ENCODE data around the gene ESPL1.

ESPL1 gene

DNA sequence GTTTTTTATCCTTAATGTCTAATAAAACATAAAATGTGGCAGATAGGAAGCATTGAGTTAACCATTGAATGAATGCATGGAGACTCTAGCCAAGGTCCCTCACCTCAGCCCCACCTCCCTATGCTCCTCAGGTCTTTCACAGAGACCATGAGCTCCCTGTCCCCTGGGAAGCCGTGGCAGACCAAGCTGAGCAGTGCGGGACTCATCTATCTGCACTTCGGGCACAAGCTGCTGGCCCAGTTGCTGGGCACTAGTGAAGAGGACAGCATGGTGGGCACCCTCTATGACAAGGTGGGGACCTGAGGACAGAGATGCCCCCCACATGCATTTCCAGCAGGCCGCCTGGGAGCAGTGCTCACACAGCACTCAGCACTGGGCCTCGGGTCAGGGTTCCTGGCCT, 34.8 kb downstream of the ESPL1 start:
- TF ChIP-seq, protein P1, sequence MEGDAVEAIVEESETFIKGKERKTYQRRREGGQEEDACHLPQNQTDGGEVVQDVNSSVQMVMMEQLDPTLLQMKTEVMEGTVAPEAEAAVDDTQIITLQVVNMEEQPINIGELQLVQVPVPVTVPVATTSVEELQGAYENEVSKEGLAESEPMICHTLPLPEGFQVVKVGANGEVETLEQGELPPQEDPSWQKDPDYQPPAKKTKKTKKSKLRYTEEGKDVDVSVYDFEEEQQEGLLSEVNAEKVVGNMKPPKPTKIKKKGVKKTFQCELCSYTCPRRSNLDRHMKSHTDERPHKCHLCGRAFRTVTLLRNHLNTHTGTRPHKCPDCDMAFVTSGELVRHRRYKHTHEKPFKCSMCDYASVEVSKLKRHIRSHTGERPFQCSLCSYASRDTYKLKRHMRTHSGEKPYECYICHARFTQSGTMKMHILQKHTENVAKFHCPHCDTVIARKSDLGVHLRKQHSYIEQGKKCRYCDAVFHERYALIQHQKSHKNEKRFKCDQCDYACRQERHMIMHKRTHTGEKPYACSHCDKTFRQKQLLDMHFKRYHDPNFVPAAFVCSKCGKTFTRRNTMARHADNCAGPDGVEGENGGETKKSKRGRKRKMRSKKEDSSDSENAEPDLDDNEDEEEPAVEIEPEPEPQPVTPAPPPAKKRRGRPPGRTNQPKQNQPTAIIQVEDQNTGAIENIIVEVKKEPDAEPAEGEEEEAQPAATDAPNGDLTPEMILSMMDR (IDR thresholded peaks at IDR 0.05; ENCODE audit: extremely low read depth, missing control alignments) = no peak
- no peak for DNase-seq (ENCODE audit: low spot score)

DNA sequence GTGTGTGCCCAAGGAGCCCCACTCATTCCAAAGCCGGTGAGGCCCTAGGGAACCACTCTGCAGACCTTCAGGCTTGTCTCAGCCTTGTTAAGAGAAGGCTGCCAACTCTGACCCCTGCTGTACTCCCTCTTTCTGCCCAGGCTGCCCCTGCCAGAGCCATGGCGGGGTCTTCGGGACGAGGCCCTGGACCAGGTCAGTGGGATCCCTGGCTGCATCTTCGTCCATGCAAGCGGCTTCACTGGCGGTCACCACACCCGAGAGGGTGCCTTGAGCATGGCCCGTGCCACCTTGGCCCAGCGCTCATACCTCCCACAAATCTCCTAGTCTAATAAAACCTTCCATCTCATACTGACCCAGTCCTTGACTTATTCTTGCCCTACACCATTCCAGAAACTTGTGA, 38.7 kb downstream of the ESPL1 start:
- no peak for DNase-seq (ENCODE audit: low spot score)
- TF ChIP-seq, protein P1 (IDR thresholded peaks at IDR 0.05; ENCODE audit: extremely low read depth, missing control alignments) = no peak

DNA sequence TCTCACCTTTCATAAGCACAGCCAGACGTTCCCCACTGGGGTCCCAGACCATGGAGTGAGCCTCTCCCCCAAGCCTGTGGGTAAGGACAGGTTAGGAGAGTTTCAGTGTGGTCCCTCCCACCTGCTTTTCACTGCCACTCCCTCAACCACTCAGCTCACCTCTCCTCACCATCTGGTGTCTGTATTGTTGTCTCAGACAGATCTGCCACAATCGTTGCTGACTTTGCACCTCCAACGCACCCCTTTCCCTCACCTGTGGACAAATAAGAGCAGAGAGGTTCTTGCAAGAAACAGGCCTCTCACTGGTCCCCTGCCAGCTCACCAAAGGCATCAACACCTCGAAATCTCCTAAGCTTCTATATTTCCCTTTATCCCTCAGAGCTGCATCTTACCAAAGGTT, 40.2 kb downstream of the ESPL1 start:
- TF ChIP-seq, protein P1 (IDR thresholded peaks at IDR 0.05; ENCODE audit: extremely low read depth, missing control alignments) = no peak
- DNase-seq (ENCODE audit: low spot score) = no peak

DNA sequence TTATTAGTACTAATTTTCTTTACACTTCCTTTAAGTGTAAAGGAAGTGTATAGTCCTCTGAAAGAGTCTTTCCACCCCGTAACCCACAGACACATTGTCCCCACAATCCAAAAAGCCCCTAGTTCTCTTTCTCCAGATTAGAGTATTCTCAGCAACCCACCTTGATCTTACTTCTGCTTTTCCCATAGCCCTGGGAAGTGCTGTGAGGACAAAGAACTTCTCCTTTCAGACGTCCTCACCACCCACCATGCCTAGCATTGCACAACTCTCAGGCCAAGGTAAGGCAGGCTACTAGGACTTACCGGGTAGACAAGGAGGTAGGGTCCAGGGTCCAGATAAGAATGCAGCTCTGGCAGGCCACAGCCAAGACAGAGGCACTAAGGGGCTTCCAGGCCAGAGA, 45.9 kb downstream of the ESPL1 start:
- TF ChIP-seq, protein P1 (IDR thresholded peaks at IDR 0.05; ENCODE audit: extremely low read depth, missing control alignments) = no peak

DNA sequence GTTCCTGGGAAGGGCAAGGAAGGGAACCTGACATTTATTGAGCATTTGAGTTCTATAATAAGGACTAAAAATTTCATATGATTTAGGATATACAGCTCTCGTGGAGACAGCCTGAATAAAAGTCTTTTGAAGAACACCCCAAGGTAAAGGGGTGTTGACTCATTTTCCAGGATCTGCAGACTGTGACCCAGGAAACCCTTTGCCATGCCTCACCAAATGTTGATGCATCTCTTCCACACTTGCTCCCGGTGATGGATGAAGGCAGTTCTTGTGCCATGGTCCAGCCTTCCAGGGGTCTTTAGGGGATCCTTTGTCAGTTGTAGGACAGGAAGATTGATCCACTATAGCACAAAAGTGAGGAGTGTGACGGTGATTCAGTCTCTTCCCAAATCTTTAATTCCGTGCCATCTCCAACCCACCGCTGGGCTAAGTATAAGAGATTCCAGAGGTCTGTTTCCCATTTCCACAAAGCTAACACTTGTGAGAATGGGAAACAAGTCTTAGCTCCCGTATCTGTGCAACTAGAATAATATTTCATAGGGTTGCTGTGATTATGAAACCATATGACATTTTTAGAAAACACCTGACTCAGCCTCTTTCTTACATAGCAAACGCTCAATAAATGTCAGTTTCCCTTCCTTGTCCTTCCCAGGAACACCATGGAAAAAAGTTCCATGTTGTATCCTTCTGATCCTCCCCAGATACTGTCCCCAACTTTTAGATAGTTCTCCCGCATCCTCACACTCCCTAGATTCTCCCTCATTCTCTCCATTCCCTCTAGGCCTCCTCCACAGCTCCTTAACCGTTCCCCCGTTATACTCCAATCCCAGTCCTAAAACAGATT, 52.5 kb downstream of the ESPL1 start:
- DNase-seq (ENCODE audit: low spot score) = no peak
- TF ChIP-seq, protein P1 (IDR thresholded peaks at IDR 0.05; ENCODE audit: extremely low read depth, missing control alignments) = no peak

More for the DNA sequence above, 45.9 kb downstream of the ESPL1 start:
- no peak for DNase-seq (ENCODE audit: low spot score)

DNA sequence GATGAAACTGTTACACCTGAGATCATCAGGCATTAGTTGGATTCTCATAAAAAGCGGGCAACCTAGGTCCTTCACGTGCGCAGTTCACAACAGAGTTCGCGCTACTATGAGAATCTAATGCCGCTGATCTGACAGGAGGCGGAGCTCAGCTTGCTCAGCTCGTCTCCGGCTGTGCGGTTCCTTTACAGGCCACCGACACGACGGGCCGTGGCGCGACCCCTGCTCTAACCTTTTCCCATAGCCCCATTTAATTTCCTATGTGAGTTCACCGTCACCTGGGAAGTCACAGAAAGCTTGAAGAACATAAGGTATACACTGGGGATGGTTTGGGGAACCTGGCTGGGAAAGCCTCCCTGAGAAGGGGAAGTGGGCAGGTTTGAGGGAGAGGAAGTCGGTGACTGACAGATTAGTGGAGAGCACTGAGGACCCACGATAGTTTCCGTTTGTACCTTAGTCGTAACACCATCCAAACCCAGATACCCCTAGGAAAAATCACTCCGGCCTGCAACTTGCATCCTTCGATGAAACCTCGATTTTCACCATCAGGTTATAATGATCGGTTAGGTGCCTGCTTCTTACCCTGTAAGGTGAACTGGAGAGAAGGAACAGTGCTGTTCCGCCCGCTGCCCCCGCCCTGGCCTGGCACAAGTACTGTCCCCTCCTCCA, 56.1 kb downstream of the ESPL1 start:
- DNase-seq (ENCODE audit: low spot score) = peak; percentile 79
- TF ChIP-seq, protein P1 (IDR thresholded peaks at IDR 0.05; ENCODE audit: extremely low read depth, missing control alignments) = no peak

DNA sequence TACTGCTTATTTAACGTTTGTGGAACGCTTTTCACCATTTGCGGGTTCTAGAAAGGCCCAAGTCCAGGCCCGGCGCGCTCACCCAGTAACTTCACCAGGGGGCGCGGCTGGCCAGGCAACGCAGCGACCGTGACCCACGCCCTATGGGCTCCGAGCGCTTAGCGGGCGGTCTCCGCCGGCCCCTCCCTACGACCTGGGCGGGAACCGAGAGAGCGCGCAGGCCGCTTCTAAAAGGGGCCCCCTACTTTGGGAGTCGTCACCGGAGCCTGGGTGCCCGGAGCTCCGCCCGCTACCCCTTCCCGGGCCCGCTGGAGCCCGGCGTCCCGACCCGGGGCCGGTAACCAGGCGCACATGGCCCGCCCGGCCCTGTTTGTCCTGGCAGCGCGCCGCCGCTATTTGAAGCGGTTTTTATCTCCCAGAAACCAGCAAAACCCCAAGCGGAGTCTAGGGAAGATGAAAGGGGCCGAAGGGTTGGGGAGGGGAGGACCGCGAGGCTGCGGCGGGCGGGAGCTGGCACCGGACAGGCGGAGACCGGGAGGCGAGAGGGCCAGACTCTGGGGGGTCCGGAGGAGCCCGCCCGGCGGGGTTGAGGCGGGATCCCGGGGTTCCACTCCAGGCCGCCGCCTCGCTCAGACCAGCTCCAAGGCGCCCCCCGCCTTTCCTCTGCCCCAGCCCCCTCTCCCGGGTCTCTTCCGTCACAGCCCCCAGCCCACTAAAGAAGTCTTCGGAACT, 56.8 kb downstream of the ESPL1 start:
- peak; percentile 97 for DNase-seq (ENCODE audit: low spot score)
- TF ChIP-seq, protein P1 (IDR thresholded peaks at IDR 0.05; ENCODE audit: extremely low read depth, missing control alignments) = peak; percentile 84
